NT2/D1 (cell line): ENCODE data around the gene NUMA1.

Experiments used
- DNase-seq: peaks from one replicate; pipeline ENCODE4 v3.0.0-alpha.2; 2011; ENCODE audit warnings: low read depth, low spot score
- H3K27me3 ChIP-seq: 2 replicates; pipeline ENCODE4 v1.6.0; 2011; ENCODE audit warnings: mild to moderate bottlenecking; ENCODE audit not compliant: insufficient read length, insufficient read depth
- H3K36me3 ChIP-seq: 2 replicates; pipeline ENCODE4 v1.6.1; 2011; ENCODE audit warnings: mild to moderate bottlenecking, low read length, mixed read lengths; ENCODE audit not compliant: insufficient read depth, insufficient read length
- H3K4me1 ChIP-seq: 2 replicates; pipeline ENCODE4 v1.5.1; 2011; ENCODE audit not compliant: insufficient read depth, insufficient read length
- H3K4me3 ChIP-seq: 2 replicates; pipeline ENCODE4 v1.5.1; 2011; ENCODE audit warnings: low read depth; ENCODE audit not compliant: insufficient read length
- H3K9ac ChIP-seq: 2 replicates; pipeline ENCODE4 v1.6.0; 2011; ENCODE audit warnings: low read depth; ENCODE audit not compliant: insufficient read length
- H3K9me3 ChIP-seq: 2 replicates; pipeline ENCODE4 v1.5.1; 2011; ENCODE audit warnings: mild to moderate bottlenecking, low read length; ENCODE audit not compliant: insufficient read depth
- SUZ12 ChIP-seq: IDR thresholded peaks from 2 replicates; pipeline ENCODE4 v1.6.1; 2011; ENCODE audit not compliant: insufficient read length, insufficient read depth; ENCODE audit errors: extremely low read depth
- YY1 ChIP-seq: IDR thresholded peaks from 2 replicates; pipeline ENCODE4 v1.6.1; 2011; ENCODE audit not compliant: insufficient read length, insufficient read depth
- ZNF274 ChIP-seq: IDR thresholded peaks from 2 replicates; pipeline ENCODE4 v1.6.1; 2011; ENCODE audit warnings: mild to moderate bottlenecking, low read depth, low read length

NUMA1 gene

DNA sequence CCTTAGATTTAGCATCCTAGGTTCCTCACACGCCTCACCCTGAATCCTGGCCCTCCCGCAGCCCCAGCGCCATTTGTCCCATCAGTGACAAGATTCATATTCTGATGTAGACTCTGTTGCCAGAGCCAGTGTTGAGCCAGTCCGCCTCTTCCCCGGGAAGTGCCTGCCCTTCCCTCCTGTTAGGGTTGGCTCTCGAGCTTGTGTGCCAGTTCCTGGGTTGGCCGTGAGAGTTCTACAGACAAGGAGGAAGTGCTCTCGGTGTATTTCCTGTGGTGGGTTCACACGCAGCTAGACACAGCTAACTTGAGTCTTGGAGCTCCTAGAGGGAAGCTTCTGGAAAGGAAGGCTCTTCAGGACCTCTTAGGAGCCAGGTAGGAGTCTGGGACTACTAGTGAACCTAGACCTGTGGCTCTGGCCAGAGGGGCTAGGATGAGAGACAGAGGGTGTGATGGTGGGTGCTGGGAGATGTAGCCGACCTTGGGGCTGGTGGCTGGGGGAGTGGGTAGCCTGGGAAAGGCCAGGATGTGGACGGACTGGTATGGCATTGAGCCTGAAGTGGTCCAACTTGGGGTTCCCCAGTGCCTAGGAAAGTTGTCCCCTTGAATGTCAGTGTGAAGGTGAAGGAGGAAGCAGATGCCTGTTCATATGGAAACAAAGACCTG lies 81.6 kb downstream of the NUMA1 start, which contains the start of gene IL18BP:
Gene IL18BP, plus strand, starts transcription at position 261 of the 662 bp plus-strand sequence. CDS start 1,076 bp downstream, outside the sequence.
- Histone ChIP-seq H3K27me3 (no peaks in the 10 kb centered on the region), H3K9me3 (no peaks in the 10 kb centered on the region), H3K4me3 (no peak within 1 kb of the TSS), H3K4me1 (peaks cover 4% of the 10 kb centered on the region), H3K9ac (no peak within 1 kb of the TSS), H3K36me3 (peaks cover 76% of the 10 kb centered on the region)
- no peak for DNase-seq
- no peak for TF ChIP-seq ZNF274
- TF ChIP-seq SUZ12 = no peak
- no peak for TF ChIP-seq YY1

- Histone ChIP-seq H3K9me3 (no peaks in the 10 kb centered on the region), H3K4me3 (no peak overlapping the region), H3K36me3 (peaks cover 69% of the 10 kb centered on the region), H3K4me1 (peaks cover 4% of the 10 kb centered on the region), H3K9ac (no peak overlapping the region), H3K27me3 (no peaks in the 10 kb centered on the region)
- DNase-seq = no peak
- no peak for TF ChIP-seq YY1
- no peak for TF ChIP-seq SUZ12
- no peak for TF ChIP-seq ZNF274
Observed at GRCh38 chr11:71998061-71998460, 82.3 kb downstream of the NUMA1 start.

DNA sequence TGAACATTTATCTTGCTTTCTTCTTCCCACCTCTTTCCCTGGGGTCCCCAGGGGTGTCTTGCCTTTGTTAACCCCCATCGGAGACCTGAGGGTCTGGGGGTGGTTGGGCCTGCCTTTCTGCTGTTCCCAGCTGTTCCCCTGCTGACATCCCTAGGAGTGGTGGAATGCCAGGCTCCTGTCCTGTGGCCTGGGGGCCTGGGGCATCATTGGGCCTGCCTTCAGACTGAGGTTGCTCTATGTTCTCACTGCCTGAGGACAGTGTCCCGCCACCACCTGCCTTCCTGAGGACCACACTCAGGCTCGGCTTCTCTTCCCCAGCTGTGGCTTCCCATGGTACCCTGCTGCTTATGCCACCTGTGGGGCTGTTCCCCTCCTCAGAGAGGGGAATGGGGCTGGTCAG lies 82.7 kb downstream of the NUMA1 start:
- H3K27me3 ChIP-seq = no peaks in the 10 kb centered on the region
- no peak overlapping the region for H3K4me3 ChIP-seq
- H3K4me1 ChIP-seq = peaks cover 4% of the 10 kb centered on the region
- peaks cover 64% of the 10 kb centered on the region for H3K36me3 ChIP-seq
- DNase-seq = no peak
- no peaks in the 10 kb centered on the region for H3K9me3 ChIP-seq
- TF ChIP-seq YY1 = no peak
- no peak for TF ChIP-seq ZNF274
- no peak for TF ChIP-seq SUZ12
- H3K9ac ChIP-seq = no peak overlapping the region

DNA sequence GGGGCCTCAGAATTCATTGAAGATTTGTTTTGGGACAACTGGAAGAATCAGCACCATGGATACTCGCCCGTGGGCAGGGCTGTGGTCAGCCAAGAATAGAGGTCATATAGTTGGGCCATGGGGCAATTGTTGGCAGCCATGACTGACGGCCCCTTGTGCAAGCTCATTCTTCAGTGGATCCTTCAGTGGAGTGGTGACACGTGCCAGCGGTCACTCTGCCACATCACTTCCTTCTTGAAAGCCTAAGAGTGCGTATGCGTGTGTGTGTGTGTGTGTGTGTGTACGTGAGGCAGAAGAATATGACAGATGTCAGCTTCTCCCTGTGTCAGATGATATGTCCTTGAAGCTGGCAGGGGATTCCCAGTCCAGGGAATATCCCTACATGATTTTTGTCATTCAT lies 83.4 kb downstream of the NUMA1 start:
- Histone ChIP-seq H3K9me3 (no peaks in the 10 kb centered on the region), H3K27me3 (no peaks in the 10 kb centered on the region), H3K4me3 (no peak overlapping the region), H3K9ac (no peak overlapping the region), H3K4me1 (peaks cover 4% of the 10 kb centered on the region), H3K36me3 (peaks cover 59% of the 10 kb centered on the region)
- no peak for DNase-seq
- no peak for TF ChIP-seq ZNF274
- TF ChIP-seq YY1 = no peak
- no peak for TF ChIP-seq SUZ12

- no peak for TF ChIP-seq ZNF274
- TF ChIP-seq SUZ12 = no peak
- TF ChIP-seq YY1 = no peak
- Histone ChIP-seq H3K4me1 (peaks cover 4% of the 10 kb centered on the region), H3K36me3 (peaks cover 59% of the 10 kb centered on the region), H3K9ac (no peak overlapping the region), H3K4me3 (no peak overlapping the region), H3K9me3 (no peaks in the 10 kb centered on the region), H3K27me3 (no peaks in the 10 kb centered on the region)
- DNase-seq = no peak
Observed at GRCh38 chr11:71996517-71996916, 83.8 kb downstream of the NUMA1 start.

DNA sequence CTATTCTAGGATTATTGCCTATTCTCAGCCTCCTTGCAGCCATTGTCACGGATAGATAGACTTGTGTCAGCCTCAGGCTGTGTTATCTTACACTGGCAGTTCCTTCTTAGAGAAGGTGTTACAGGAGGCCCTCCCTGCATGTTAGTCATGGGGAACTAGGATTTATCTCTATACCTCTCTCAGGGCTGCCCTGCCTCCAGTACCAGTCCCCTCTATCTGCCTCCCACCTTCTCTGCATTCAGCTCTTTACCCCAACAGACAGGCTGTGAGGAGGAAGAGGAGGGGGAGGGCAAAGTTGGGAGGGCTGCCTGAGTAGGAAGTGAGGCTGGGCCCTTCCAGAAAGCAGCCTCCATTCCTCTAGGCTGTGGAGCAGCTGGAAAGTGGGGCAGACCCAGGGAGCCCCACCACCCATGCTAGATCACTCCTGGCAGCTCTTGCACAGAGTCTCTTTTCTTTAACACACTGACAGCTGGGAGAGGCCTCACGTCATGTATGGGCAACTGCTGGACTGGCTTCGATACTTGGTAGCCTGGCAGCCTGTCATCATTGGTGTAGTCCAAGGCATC lies 84.5 kb downstream of the NUMA1 start:
- no peak for DNase-seq
- H3K4me3 ChIP-seq = no peak overlapping the region
- H3K36me3 ChIP-seq = peaks cover 56% of the 10 kb centered on the region
- no peaks in the 10 kb centered on the region for H3K9me3 ChIP-seq
- no peaks in the 10 kb centered on the region for H3K27me3 ChIP-seq
- TF ChIP-seq YY1 (no peak), ZNF274 (no peak), SUZ12 (no peak)
- no peak overlapping the region for H3K9ac ChIP-seq
- peaks cover 4% of the 10 kb centered on the region for H3K4me1 ChIP-seq

- no peaks in the 10 kb centered on the region for H3K27me3 ChIP-seq
- no peak overlapping the region for H3K9ac ChIP-seq
- no peaks in the 10 kb centered on the region for H3K9me3 ChIP-seq
- H3K4me1 ChIP-seq = peaks cover 4% of the 10 kb centered on the region
- TF ChIP-seq YY1 = no peak
- no peak for TF ChIP-seq SUZ12
- TF ChIP-seq ZNF274 = no peak
- no peak overlapping the region for H3K4me3 ChIP-seq
- DNase-seq = no peak
- peaks cover 56% of the 10 kb centered on the region for H3K36me3 ChIP-seq
Observed at GRCh38 chr11:71994786-71995185, 85.6 kb downstream of the NUMA1 start.
